Activated CD8-positive, alpha-beta memory T cell treated with anti-CD3 and anti-CD28 coated beads for 48 hours (primary cell): ENCODE measurements around the gene PCDH9.
A peak's percentile ranks its signal among the peaks of the same experiment; 100 is the strongest.

Experiments used
- DNase-seq, 3 experiments: peaks; one replicate each; pipeline ENCODE4 v3.0.0-alpha.2; 2020; ENCODE audit warnings: low read depth in 2 of 3, low spot score in 2 of 3

Gene PCDH9

GRCh38 chr13:67226696-67227095, 3.4 kb downstream of the PCDH9 start:
- DNase-seq, result no peak

- DNase-seq, result no peak
These were observed 4.6 kb downstream of the PCDH9 start for GRCh38 chr13:67225252-67226159.

GRCh38 chr13:67224148-67224846, 5.8 kb downstream of the PCDH9 start:
- DNase-seq, result peak in 2 of 3 experiments; percentile 4 to 13

- DNase-seq, result no peak
These were observed 6.4 kb downstream of the PCDH9 start for GRCh38 chr13:67223742-67224141.

GRCh38 chr13:67223024-67223423, 7.1 kb downstream of the PCDH9 start:
- DNase-seq, result no peak

- DNase-seq, result no peak
These were observed 8.4 kb downstream of the PCDH9 start for GRCh38 chr13:67221630-67222226.

- no peak for DNase-seq
These were observed 11.0 kb downstream of the PCDH9 start for GRCh38 chr13:67219113-67219512.

- DNase-seq, result no peak
These were observed 12.3 kb downstream of the PCDH9 start for GRCh38 chr13:67217880-67218279.

GRCh38 chr13:67216864-67217263, 13.3 kb downstream of the PCDH9 start:
- no peak for DNase-seq

GRCh38 chr13:67210208-67210607, 19.9 kb downstream of the PCDH9 start:
- DNase-seq, result no peak

GRCh38 chr13:67208552-67208951, 21.6 kb downstream of the PCDH9 start:
- DNase-seq, result no peak

GRCh38 chr13:67204764-67205163, 25.4 kb downstream of the PCDH9 start:
- no peak for DNase-seq

- DNase-seq, result no peak
These were observed 29.5 kb downstream of the PCDH9 start for GRCh38 chr13:67200605-67201004.

GRCh38 chr13:67200183-67200582, 30.0 kb downstream of the PCDH9 start:
- DNase-seq, result no peak

- no peak for DNase-seq
These were observed 32.4 kb downstream of the PCDH9 start for GRCh38 chr13:67197704-67198103.

- no peak for DNase-seq
These were observed 36.2 kb downstream of the PCDH9 start for GRCh38 chr13:67193979-67194378.

GRCh38 chr13:67192751-67193150, 37.4 kb downstream of the PCDH9 start:
- no peak for DNase-seq

GRCh38 chr13:67186995-67187569, 43.1 kb downstream of the PCDH9 start:
- DNase-seq, result no peak

- DNase-seq, result no peak
These were observed 45.9 kb downstream of the PCDH9 start for GRCh38 chr13:67184247-67184646.

GRCh38 chr13:67183151-67183550, 47.0 kb downstream of the PCDH9 start:
- DNase-seq, result no peak

- DNase-seq, result no peak
These were observed 54.2 kb downstream of the PCDH9 start for GRCh38 chr13:67175836-67176459.
